ENCODE results near the gene HEBP1. TPM values are rescaled to one million over a fixed set of nuclear protein-coding genes. Genes with fewer than 3 reads are reported as not detected.

The HEBP1 gene
- total RNA-seq, 4 donors from 2014 or later = 44.5 to 78.0 (median 49.0) TPM

GRCh38 chr12:12925388-12925787, 74.7 kb downstream of the HEBP1 start:
- TF ChIP-seq, protein P1, sequence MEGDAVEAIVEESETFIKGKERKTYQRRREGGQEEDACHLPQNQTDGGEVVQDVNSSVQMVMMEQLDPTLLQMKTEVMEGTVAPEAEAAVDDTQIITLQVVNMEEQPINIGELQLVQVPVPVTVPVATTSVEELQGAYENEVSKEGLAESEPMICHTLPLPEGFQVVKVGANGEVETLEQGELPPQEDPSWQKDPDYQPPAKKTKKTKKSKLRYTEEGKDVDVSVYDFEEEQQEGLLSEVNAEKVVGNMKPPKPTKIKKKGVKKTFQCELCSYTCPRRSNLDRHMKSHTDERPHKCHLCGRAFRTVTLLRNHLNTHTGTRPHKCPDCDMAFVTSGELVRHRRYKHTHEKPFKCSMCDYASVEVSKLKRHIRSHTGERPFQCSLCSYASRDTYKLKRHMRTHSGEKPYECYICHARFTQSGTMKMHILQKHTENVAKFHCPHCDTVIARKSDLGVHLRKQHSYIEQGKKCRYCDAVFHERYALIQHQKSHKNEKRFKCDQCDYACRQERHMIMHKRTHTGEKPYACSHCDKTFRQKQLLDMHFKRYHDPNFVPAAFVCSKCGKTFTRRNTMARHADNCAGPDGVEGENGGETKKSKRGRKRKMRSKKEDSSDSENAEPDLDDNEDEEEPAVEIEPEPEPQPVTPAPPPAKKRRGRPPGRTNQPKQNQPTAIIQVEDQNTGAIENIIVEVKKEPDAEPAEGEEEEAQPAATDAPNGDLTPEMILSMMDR (IDR thresholded peaks at IDR 0.05) = no peak
- DNase-seq (ENCODE audit: low spot score) (no peak), ATAC-seq (ENCODE audit: low FRiP score) (no peak)

Small RNAs within 50 kb of the gene (small RNA-seq; reads per million reads assigned to genes)
- gene RF00604 = not detected

Other genes with a start within 250 kb of the HEBP1 start
- gene APOLD1, start 214.6 kb downstream of the HEBP1 start, total RNA-seq = 100 to 1,000 TPM in 3 of 4 donors, 10 to 100 TPM in 1; 96.4 to 336 (median 119) TPM
- 10 to 100 TPM; 37.4 to 82.0 (median 51.1) TPM for gene DDX47, start 186.9 kb downstream of the HEBP1 start, total RNA-seq
- 100 to 1,000 TPM in 2 of 4 donors, 10 to 100 TPM in 2; 11.3 to 284 (median 88.4) TPM for gene GPRC5A, start 108.7 kb downstream of the HEBP1 start, total RNA-seq
- not detected for gene GPRC5D, start 48.1 kb downstream of the HEBP1 start, total RNA-seq
- gene FAM234B, start 44.1 kb upstream of the HEBP1 start, total RNA-seq = 10 to 100 TPM in 1 of 4 donors, 1 to 10 TPM in 3; 6.3 to 14.2 (median 7.5) TPM
- gene GSG1, start 103.4 kb upstream of the HEBP1 start, total RNA-seq = under 1 TPM in 1 of 4 donors, not detected in 3; 0.56 TPM
- 1,000 to 10,000 TPM in 2 of 4 donors, 100 to 1,000 TPM in 2; 687 to 4,689 (median 1,133) TPM for gene EMP1, start 196.5 kb upstream of the HEBP1 start, total RNA-seq